H1 (cell line): ENCODE results near the gene SPP1. TPM values are rescaled to one million over a fixed set of nuclear protein-coding genes. Genes with fewer than 3 reads are reported as not detected.

Source experiments
- CTCF ChIA-PET: fragments of 300-600 bp; sonication (Branson Sonifier 250); formaldehyde crosslinking; loops from one replicate; lab custom pipeline; 2021; ENCODE audit not compliant: partially characterized antibody; lab: Charles Lee
- POLR2A ChIA-PET: fragments of 300-600 bp; sonication (Branson Sonifier 250); formaldehyde crosslinking; loops from one replicate; lab custom pipeline; 2021; ENCODE audit warnings: inconsistent platforms; ENCODE audit not compliant: partially characterized antibody; lab: Charles Lee
- DNase-seq, 2 experiments: peaks; one replicate each; pipeline versions ENCODE4 v3.0.0 to v3.0.0-alpha.2; 2010 to 2022; ENCODE audit warnings: low spot score in 2 of 2, low read depth in 1 of 2, mixed read lengths in 1 of 2
- FAIRE-seq: peaks from 2 replicates; lab custom pipeline; 2011; peaks lifted over from hg19 to GRCh38; lab: Jason Lieb, UNC
- H2AFZ ChIP-seq: 2 replicates; pipeline ENCODE4 v1.8.1; 2012; ENCODE audit warnings: low read length, inconsistent platforms
- H2AK5ac ChIP-seq: 2 replicates; pipeline ENCODE4 v1.6.1; 2013; ENCODE audit warnings: low read depth, low read length
- H2BK120ac ChIP-seq: replicated peaks from 2 replicates; pipeline ENCODE3; 2013; ENCODE audit warnings: low read depth, low read length, inconsistent platforms
- H2BK12ac ChIP-seq: 2 replicates; pipeline ENCODE4 v1.6.1; 2013; ENCODE audit warnings: low read depth, low read length
- H2BK15ac ChIP-seq: 2 replicates; pipeline ENCODE4 v1.6.1; 2013; ENCODE audit warnings: low read length
- H2BK20ac ChIP-seq: 2 replicates; pipeline ENCODE4 v1.6.1; 2013; ENCODE audit warnings: low read length
- H2BK5ac ChIP-seq: 2 replicates; pipeline ENCODE4 v1.6.1; 2013; ENCODE audit warnings: low read depth, low read length
- H3K14ac ChIP-seq: 2 replicates; pipeline ENCODE4 v1.6.1; 2013; ENCODE audit warnings: inconsistent platforms; ENCODE audit not compliant: insufficient read length
- H3K18ac ChIP-seq: 2 replicates; pipeline ENCODE4 v1.6.1; 2013; ENCODE audit warnings: low read length; ENCODE audit errors: extremely low read depth
- H3K23ac ChIP-seq: 2 replicates; pipeline ENCODE4 v1.6.1; 2013; ENCODE audit warnings: inconsistent platforms; ENCODE audit not compliant: insufficient read length
- H3K23me2 ChIP-seq: 2 replicates; pipeline ENCODE4 v1.6.1; 2013; ENCODE audit warnings: low read depth, low read length
- H3K27ac ChIP-seq: 2 replicates; pipeline ENCODE4 v1.6.1; 2011; ENCODE audit warnings: low read depth, low read length, inconsistent platforms
- H3K27me3 ChIP-seq, 4 experiments: replicated peaks in 1 of 4; 1 replicate in 1 of 4; 2 replicates in 3 of 4; pipeline versions ENCODE4 v1.6.1 to v1.8.1; 2011 to 2013; ENCODE audit warnings: low read length in 3 of 4, mild to moderate bottlenecking in 3 of 4, inconsistent platforms in 2 of 4, mixed read lengths in 2 of 4, moderate library complexity in 1 of 4; ENCODE audit not compliant: control insufficient read depth in 3 of 4, insufficient read depth in 3 of 4; ENCODE audit errors: extremely low read depth in 1 of 4
- H3K36me3 ChIP-seq, 4 experiments: 2 replicates each; pipeline versions ENCODE4 v1.6.1 to v1.8.1; 2011 to 2013; ENCODE audit warnings: mild to moderate bottlenecking in 4 of 4, low read length in 3 of 4, moderate library complexity in 2 of 4, control low read depth in 1 of 4, inconsistent platforms in 1 of 4; ENCODE audit not compliant: insufficient read depth in 4 of 4, control insufficient read depth in 2 of 4
- H3K4ac ChIP-seq: replicated peaks from 2 replicates; pipeline ENCODE3; 2013; ENCODE audit warnings: low read length, low read depth, mixed read lengths, inconsistent platforms; ENCODE audit not compliant: insufficient read length
- H3K4me1 ChIP-seq, 4 experiments: replicated peaks in 1 of 4; 1 replicate in 1 of 4; 2 replicates in 3 of 4; pipeline versions ENCODE4 v1.6.1 to v1.8.1; 2011 to 2013; ENCODE audit warnings: low read length in 3 of 4, inconsistent platforms in 2 of 4, mixed read lengths in 1 of 4; ENCODE audit not compliant: insufficient read depth in 4 of 4, control insufficient read depth in 3 of 4
- H3K4me2 ChIP-seq, 2 experiments: 2 replicates each; pipeline versions ENCODE4 v1.6.1 to v1.8.1; 2011 to 2013; ENCODE audit warnings: low read depth in 2 of 2, low read length in 2 of 2, control low read depth in 1 of 2, inconsistent platforms in 1 of 2, mild to moderate bottlenecking in 1 of 2; ENCODE audit not compliant: insufficient read depth in 1 of 2
- H3K4me3 ChIP-seq, 4 experiments: fragments of 200-600, 300-600 bp in 1 of 4; sonication (generic), shearing (Covaris generic), sonication (Bioruptor Twin) in 1 of 4; 2 replicates each; pipeline versions ENCODE4 v1.5.1 to v1.8.1; 2011 to 2016; ENCODE audit warnings: low read length in 4 of 4, low read depth in 3 of 4, control low read depth in 2 of 4, inconsistent platforms in 2 of 4, mild to moderate bottlenecking in 2 of 4, mixed read lengths in 1 of 4, moderate library complexity in 1 of 4; ENCODE audit not compliant: insufficient read depth in 2 of 4; ENCODE audit errors: extremely low read depth in 1 of 4
- H3K56ac ChIP-seq: replicated peaks from 2 replicates; pipeline ENCODE3; 2013; ENCODE audit warnings: low read depth, mild to moderate bottlenecking, mixed read lengths, low read length, inconsistent platforms; ENCODE audit not compliant: insufficient read length
- H3K79me1 ChIP-seq: 2 replicates; pipeline ENCODE4 v1.6.1; 2013; ENCODE audit warnings: low read depth, low read length, control low read depth
- H3K79me2 ChIP-seq, 2 experiments: 2 replicates each; pipeline versions ENCODE4 v1.6.1 to v1.8.1; 2012 to 2013; ENCODE audit warnings: low read length in 2 of 2, mild to moderate bottlenecking in 2 of 2, inconsistent platforms in 1 of 2; ENCODE audit not compliant: insufficient read depth in 2 of 2, control insufficient read depth in 1 of 2
- H3K9ac ChIP-seq, 4 experiments: replicated peaks in 1 of 4; 1 replicate in 1 of 4; 2 replicates in 3 of 4; pipeline versions ENCODE4 v1.6.1 to v1.8.1; 2011 to 2013; ENCODE audit warnings: low read depth in 3 of 4, low read length in 3 of 4, control low read depth in 2 of 4, mild to moderate bottlenecking in 2 of 4, moderate library complexity in 2 of 4, inconsistent platforms in 1 of 4; ENCODE audit errors: extremely low read depth in 1 of 4
- H3K9me3 ChIP-seq, 2 experiments: 2 replicates each; pipeline versions ENCODE4 v1.6.1 to v1.8.1; 2012 to 2013; ENCODE audit warnings: mild to moderate bottlenecking in 2 of 2, moderate library complexity in 2 of 2, control low read depth in 1 of 2, inconsistent platforms in 1 of 2, low read depth in 1 of 2, low read length in 1 of 2, mixed read lengths in 1 of 2; ENCODE audit not compliant: insufficient read depth in 2 of 2
- H4K20me1 ChIP-seq, 2 experiments: replicated peaks in 1 of 2; 2 replicates each; pipeline versions ENCODE3 to v1.8.1; 2011 to 2013; ENCODE audit warnings: inconsistent platforms in 2 of 2, low read length in 2 of 2, mild to moderate bottlenecking in 1 of 2; ENCODE audit not compliant: insufficient read depth in 2 of 2, control insufficient read depth in 1 of 2
- H4K5ac ChIP-seq: 2 replicates; pipeline ENCODE4 v1.6.1; 2013; ENCODE audit warnings: low read length, low read depth, mixed read lengths, inconsistent platforms; ENCODE audit not compliant: insufficient read length
- H4K8ac ChIP-seq: 2 replicates; pipeline ENCODE4 v1.8.0; 2013; ENCODE audit warnings: mild to moderate bottlenecking, moderate library complexity, low read length, inconsistent platforms; ENCODE audit not compliant: insufficient read depth; ENCODE audit errors: extremely low read depth
- H4K91ac ChIP-seq: replicated peaks from 2 replicates; pipeline ENCODE3; 2013; ENCODE audit warnings: low read length, mixed read lengths, inconsistent platforms; ENCODE audit not compliant: insufficient read length
- BRCA1 ChIP-seq: IDR thresholded peaks from 2 replicates; pipeline ENCODE4 v1.6.1; 2012; ENCODE audit warnings: low read depth, low read length, improper control_type of control experiment
- CEBPB ChIP-seq: IDR thresholded peaks from 2 replicates; pipeline ENCODE4 v1.6.1; 2012; ENCODE audit warnings: low read depth, low read length
- CTBP2 ChIP-seq: IDR thresholded peaks from 2 replicates; pipeline ENCODE4 v1.7.0; 2011; ENCODE audit warnings: borderline replicate concordance, mild to moderate bottlenecking, moderate library complexity, mixed read lengths, low read length; ENCODE audit not compliant: insufficient read depth, insufficient read length
- EP300 ChIP-seq, 2 experiments: IDR thresholded peaks; 1 replicate in 1 of 2; 2 replicates in 1 of 2; pipeline ENCODE4 v1.6.1; 2011 to 2012; ENCODE audit warnings: low read depth in 2 of 2, low read length in 2 of 2, mild to moderate bottlenecking in 2 of 2, borderline replicate concordance in 1 of 2, inconsistent platforms in 1 of 2, moderate library complexity in 1 of 2
- EZH2 ChIP-seq: fragments of 200-600 bp; sonication (generic); IDR thresholded peaks from 2 replicates; pipeline ENCODE4 v1.7.1; 2012; ENCODE audit warnings: low read depth, mild to moderate bottlenecking, moderate library complexity, low read length, inconsistent platforms; ENCODE audit not compliant: severe bottlenecking
- GTF2F1 ChIP-seq: IDR thresholded peaks from 2 replicates; pipeline ENCODE4 v1.6.1; 2012; ENCODE audit warnings: low read depth, low read length, improper control_type of control experiment, borderline replicate concordance
- HDAC2 ChIP-seq, 2 experiments: fragments of 300-600 bp in 1 of 2; sonication (generic) in 1 of 2; IDR thresholded peaks; 2 replicates each; pipeline ENCODE4 v1.6.1; 2011 to 2012; ENCODE audit warnings: low read depth in 2 of 2, low read length in 2 of 2, mild to moderate bottlenecking in 2 of 2, moderate library complexity in 2 of 2, borderline replicate concordance in 1 of 2, inconsistent platforms in 1 of 2
- POLR2A ChIP-seq, 2 experiments: IDR thresholded peaks; 1 replicate in 1 of 2; 2 replicates in 1 of 2; pipeline ENCODE4 v1.6.1; 2011; ENCODE audit warnings: low read depth in 2 of 2, low read length in 2 of 2, mild to moderate bottlenecking in 2 of 2; ENCODE audit errors: control extremely low read depth in 1 of 2
- POLR2AphosphoS5 ChIP-seq: IDR thresholded peaks from 2 replicates; pipeline ENCODE4 v1.6.1; 2011; ENCODE audit warnings: low read depth, low read length
- POU5F1 ChIP-seq: IDR thresholded peaks from 2 replicates; pipeline ENCODE4 v1.6.1; 2011; ENCODE audit warnings: low read depth, mild to moderate bottlenecking, low read length, moderate library complexity
- RXRA ChIP-seq: IDR thresholded peaks from 2 replicates; pipeline ENCODE4 v1.6.1; 2011; ENCODE audit warnings: low read depth, mild to moderate bottlenecking, low read length, moderate library complexity; ENCODE audit not compliant: insufficient read depth
- SIRT6 ChIP-seq: IDR thresholded peaks from one replicate; pipeline ENCODE4 v1.7.1; 2012; ENCODE audit warnings: low read length, inconsistent platforms
- TBP ChIP-seq: IDR thresholded peaks from 2 replicates; pipeline ENCODE4 v1.6.1; 2011; ENCODE audit warnings: low read depth, low read length, improper control_type of control experiment
- TCF12 ChIP-seq: IDR thresholded peaks from 2 replicates; pipeline ENCODE4 v1.6.1; 2011; ENCODE audit warnings: low read depth, mild to moderate bottlenecking, low read length
- polyA plus RNA-seq, 7 experiments: library from polyadenylated mRNA; depleted of rRNA in 3 of 7; stranded (reverse) in 5 of 7; unstranded in 2 of 7; fragments of >200 nt in 5 of 7; fragments of 200-250 nt in 2 of 7; gene quantifications; 1 replicate in 5 of 7; 2 replicates in 1 of 7; 4 replicates in 1 of 7; pipeline versions ENCODE4 v1.2.1 to v1.2.3, GENCODE V29; 2011 to 2013; ENCODE audit warnings: missing spikeins in 2 of 7, mixed read lengths in 2 of 7
- total RNA-seq: library from RNA; stranded (reverse); fragmentation: NEBNext Ultra II Directional; extraction: Animal tissue kit (Norgen Biotek cat#: 25700); gene quantifications from 2 replicates; pipeline ENCODE4 v1.2.1, GENCODE V29; 2021

The SPP1 gene
- total and polyA plus RNA-seq, 2 of the 8 experiments (the other 6 are each of a cell fraction or from before 2014, with no cell fraction given) = 13.7 to 26.5 TPM

DNA sequence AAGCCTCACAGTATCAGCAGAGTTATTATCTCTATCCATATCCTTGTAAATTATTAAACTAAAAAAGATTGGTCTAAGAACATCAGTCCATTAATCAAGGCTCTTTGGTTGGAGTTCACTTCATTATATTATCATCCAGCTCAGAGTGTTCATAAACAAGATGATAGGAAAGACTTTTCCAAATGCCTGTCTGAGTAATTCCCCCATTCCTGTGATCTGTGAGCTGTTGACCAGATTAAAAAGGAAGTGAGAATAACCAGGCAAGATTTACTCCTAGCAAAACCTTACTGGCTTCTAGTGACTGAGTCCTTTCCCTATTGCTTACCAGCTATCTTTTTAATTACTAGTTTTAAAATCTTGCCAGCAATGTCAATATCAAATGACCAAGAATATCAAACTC is 46.8 kb downstream of the SPP1 start:
- Histone ChIP-seq H3K79me2 (peaks cover 0 to 22% of the 10 kb centered on the region in 2 experiments; a peak in 3 of 4 replicates), H3K27me3 (no peaks in the 10 kb centered on the region), H2BK15ac (no peak overlapping the region), H2BK5ac (no peak overlapping the region), H3K4ac (no peak overlapping the region), H3K4me2 (no peak overlapping the region), H3K4me3 (no peak overlapping the region), H4K91ac (no peak overlapping the region), H4K8ac (no peak overlapping the region), H4K20me1 (no peaks in the 10 kb centered on the region), H3K36me3 (peaks cover 3 to 61% (median 20%) of the 10 kb centered on the region in 4 experiments; a peak in 5 of 8 replicates), H3K27ac (no peak overlapping the region), H2AFZ (no peak overlapping the region), H3K14ac (no peak overlapping the region), H2AK5ac (no peak overlapping the region), H2BK20ac (no peak overlapping the region), H3K56ac (no peak overlapping the region), H3K18ac (no peak overlapping the region), H3K23me2 (no peaks in the 10 kb centered on the region), H3K79me1 (no peaks in the 10 kb centered on the region), H3K9me3 (peaks cover 18% of the 10 kb centered on the region in 2 experiments), H2BK12ac (no peak overlapping the region), H3K9ac (no peak overlapping the region), H2BK120ac (no peak overlapping the region), H3K23ac (no peak overlapping the region), H4K5ac (no peak overlapping the region), H3K4me1 (no peaks in the 10 kb centered on the region)
- FAIRE-seq (no peak), DNase-seq (no peak)
- ChIA-PET POLR2A (interaction anchor here (0.9 to 2.6 kb wide), 4 partner anchors 9 to 24 kb away, joined by 3 to 7 read pairs (median 4); no protein-coding TSS in a partner anchor), CTCF (interaction anchor here (0.5 to 3.4 kb wide), 5 partner anchors 11 to 501 kb away, joined by 3 to 24 read pairs (median 4); no protein-coding TSS in a partner anchor)
- TF ChIP-seq CEBPB = no peak
- no peak for TF ChIP-seq EZH2
- no peak for TF ChIP-seq EP300 (IDR thresholded peaks at IDR 0.05; ENCODE audit: borderline replicate concordance in 1 of 2, low read depth in 2 of 2, low read length in 2 of 2)
- no peak for TF ChIP-seq POLR2AphosphoS5
- TF ChIP-seq RXRA = no peak
- no peak for TF ChIP-seq POLR2A (IDR thresholded peaks at IDR 0.05; ENCODE audit: control extremely low read depth in 1 of 2, low read depth in 2 of 2, low read length in 2 of 2)
- TF ChIP-seq CTBP2 = no peak
- TF ChIP-seq GTF2F1 = no peak
- no peak for TF ChIP-seq TBP
- TF ChIP-seq HDAC2 (IDR thresholded peaks at IDR 0.05; ENCODE audit: borderline replicate concordance in 1 of 2, low read depth in 2 of 2, low read length in 2 of 2) = no peak
- no peak for TF ChIP-seq SIRT6
- no peak for TF ChIP-seq POU5F1
- TF ChIP-seq BRCA1 = no peak
- TF ChIP-seq TCF12 = no peak
